Measurements from ENCODE around the gene TTLL9. TPM values are rescaled to one million over a fixed set of nuclear protein-coding genes. Genes with fewer than 3 reads are reported as not detected.

The TTLL9 gene
- polyA plus RNA-seq, 1 of the 3 experiments (the other 2 are of a cell fraction): 0.23 TPM

GRCh38 chr20:31972471-31973021, 102.1 kb downstream of the TTLL9 start:
- H3F3A ChIP-seq (replicated peaks; ENCODE audit: insufficient read depth): no peaks in the 10 kb centered on the region
- TF ChIP-seq CTCF (IDR thresholded peaks at IDR 0.05) (no peak), USF2 (IDR thresholded peaks at IDR 0.05; ENCODE audit: borderline replicate concordance, low read depth, low read length) (no peak), EP300 (IDR thresholded peaks at IDR 0.05; ENCODE audit: borderline replicate concordance in 1 of 2, low read depth in 1 of 2, low read length in 1 of 2) (no peak), SIN3A (IDR thresholded peaks at IDR 0.05; ENCODE audit: borderline replicate concordance, low read depth, low read length) (no peak), ZBTB33 (IDR thresholded peaks at IDR 0.05; ENCODE audit: borderline replicate concordance, low read depth) (no peak), TCF12 (IDR thresholded peaks at IDR 0.05) (no peak), USF1 (IDR thresholded peaks at IDR 0.05; ENCODE audit: borderline replicate concordance, low read depth) (no peak), TAF1 (IDR thresholded peaks at IDR 0.05; ENCODE audit: borderline replicate concordance, low read depth, low read length) (no peak), FOXJ3 (CRISPR knock-in tag; IDR thresholded peaks at IDR 0.05) (no peak), SMC3 (IDR thresholded peaks at IDR 0.05; ENCODE audit: low read depth, low read length) (no peak), FOSL2 (IDR thresholded peaks at IDR 0.05; ENCODE audit: borderline replicate concordance, low read depth) (no peak), RAD21 (IDR thresholded peaks at IDR 0.05; ENCODE audit: low read length) (no peak), GABPA (IDR thresholded peaks at IDR 0.05; ENCODE audit: low read depth) (no peak), RFX5 (IDR thresholded peaks at IDR 0.05; ENCODE audit: low read length) (no peak), EZH2phosphoT487 (IDR thresholded peaks at IDR 0.05; ENCODE audit: borderline replicate concordance, low read depth) (no peak), REST (IDR thresholded peaks at IDR 0.05; ENCODE audit: low read depth, low read length) (no peak), YY1 (IDR thresholded peaks at IDR 0.05; ENCODE audit: low read depth) (no peak)
- no peaks in the 10 kb centered on the region for H3K79me2 ChIP-seq (ENCODE audit: insufficient read depth)
- H3K9me3 ChIP-seq: no peaks in the 10 kb centered on the region
- H3K9me2 ChIP-seq: no peaks in the 10 kb centered on the region
- POLR2A ChIA-PET: no interaction called here
- no peaks in the 10 kb centered on the region for H3K36me3 ChIP-seq (replicated peaks in 1 of 2; ENCODE audit: control insufficient read depth in 1 of 2, insufficient read depth in 2 of 2, low read length in 1 of 2)
- peaks cover 0 to 9% of the 10 kb centered on the region in 2 experiments; a peak in 2 of 4 replicates for H3K4me1 ChIP-seq (ENCODE audit: control insufficient read depth in 1 of 2, insufficient read depth in 2 of 2, low read depth in 1 of 2, low read length in 1 of 2)
- CTCF ChIA-PET: interaction anchor here (0.7 to 4.0 kb wide), 5 partner anchors 12 to 149 kb away, joined by 3 to 17 read pairs (median 9); partner anchors contain the start of gene PDRG1
- 15% methylated on average over 4 of the region's 4 CpGs for WGBS (ENCODE audit: low lambda C conversion rate)
- no peak for DNase-seq
- peaks cover 18% of the 10 kb centered on the region for H3K27me3 ChIP-seq (ENCODE audit: insufficient read depth)
- H3K27ac ChIP-seq (ENCODE audit: low read depth in 2 of 2, low read length in 1 of 2): no peak overlapping the region
- H3K4me2 ChIP-seq: no peak overlapping the region
- no peak overlapping the region for H2AFZ ChIP-seq (ENCODE audit: low read depth)
- H4K20me1 ChIP-seq (ENCODE audit: insufficient read depth): no peaks in the 10 kb centered on the region
- no peak overlapping the region for H3K4me3 ChIP-seq (ENCODE audit: low read depth in 2 of 2, low read length in 1 of 2)
- H3K9ac ChIP-seq: no peak overlapping the region

Data from SK-N-SH (cell line).